Measurements from ENCODE around the gene ADM5.

Gene ADM5

DNA sequence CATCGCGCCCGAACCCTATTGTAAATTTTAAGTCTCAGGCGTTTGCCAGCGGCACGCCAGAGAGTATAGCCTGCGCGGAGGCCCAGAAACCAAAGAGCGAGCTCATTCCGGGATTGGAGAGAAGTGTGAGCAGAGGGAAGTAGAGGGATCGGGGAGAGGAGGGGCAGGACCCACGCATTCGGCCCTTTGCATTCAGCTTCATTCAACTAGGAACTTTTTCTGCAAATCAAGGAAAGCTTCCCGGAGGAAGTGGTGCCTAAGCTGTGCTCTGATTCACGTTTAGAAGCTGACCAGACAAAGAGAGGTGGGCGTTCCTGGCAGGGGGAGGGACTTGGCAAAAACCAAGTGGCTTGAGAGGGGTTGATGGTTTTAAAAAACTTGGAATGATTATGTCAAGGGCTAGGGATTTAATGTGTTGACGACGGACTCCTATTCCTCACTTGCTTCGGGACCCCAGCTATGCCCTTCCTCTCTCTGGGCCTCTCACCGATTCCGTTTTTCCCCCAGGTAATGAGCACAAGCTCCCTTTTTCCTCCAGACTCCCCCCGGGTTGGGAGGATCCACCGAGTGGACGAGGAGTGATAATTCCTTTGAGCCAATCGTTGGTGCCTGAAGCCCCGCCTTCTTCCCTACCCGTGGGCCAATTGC lies 13.1 kb upstream of the ADM5 start:
- H3K27me3 ChIP-seq (ENCODE audit: insufficient read depth, poor library complexity, severe bottlenecking), result no peaks in the 10 kb centered on the region
- H3K4me3 ChIP-seq (replicated peaks; ENCODE audit: insufficient read depth, low read length), result peak overlapping the region; percentile 42
- peak; percentile 87 to 89 for DNase-seq (ENCODE audit: low read depth in 1 of 2, low spot score in 1 of 2)
- H3K27ac ChIP-seq (replicated peaks), result peak overlapping the region; percentile 98
- TF ChIP-seq POLR2AphosphoS5 (IDR thresholded peaks at IDR 0.05; ENCODE audit: low read depth), result peak; percentile 38
- TF ChIP-seq GABPA (IDR thresholded peaks at IDR 0.05; ENCODE audit: low read depth), result no peak; the same call in 1 of the 2 replicates
- TF ChIP-seq, protein P1, sequence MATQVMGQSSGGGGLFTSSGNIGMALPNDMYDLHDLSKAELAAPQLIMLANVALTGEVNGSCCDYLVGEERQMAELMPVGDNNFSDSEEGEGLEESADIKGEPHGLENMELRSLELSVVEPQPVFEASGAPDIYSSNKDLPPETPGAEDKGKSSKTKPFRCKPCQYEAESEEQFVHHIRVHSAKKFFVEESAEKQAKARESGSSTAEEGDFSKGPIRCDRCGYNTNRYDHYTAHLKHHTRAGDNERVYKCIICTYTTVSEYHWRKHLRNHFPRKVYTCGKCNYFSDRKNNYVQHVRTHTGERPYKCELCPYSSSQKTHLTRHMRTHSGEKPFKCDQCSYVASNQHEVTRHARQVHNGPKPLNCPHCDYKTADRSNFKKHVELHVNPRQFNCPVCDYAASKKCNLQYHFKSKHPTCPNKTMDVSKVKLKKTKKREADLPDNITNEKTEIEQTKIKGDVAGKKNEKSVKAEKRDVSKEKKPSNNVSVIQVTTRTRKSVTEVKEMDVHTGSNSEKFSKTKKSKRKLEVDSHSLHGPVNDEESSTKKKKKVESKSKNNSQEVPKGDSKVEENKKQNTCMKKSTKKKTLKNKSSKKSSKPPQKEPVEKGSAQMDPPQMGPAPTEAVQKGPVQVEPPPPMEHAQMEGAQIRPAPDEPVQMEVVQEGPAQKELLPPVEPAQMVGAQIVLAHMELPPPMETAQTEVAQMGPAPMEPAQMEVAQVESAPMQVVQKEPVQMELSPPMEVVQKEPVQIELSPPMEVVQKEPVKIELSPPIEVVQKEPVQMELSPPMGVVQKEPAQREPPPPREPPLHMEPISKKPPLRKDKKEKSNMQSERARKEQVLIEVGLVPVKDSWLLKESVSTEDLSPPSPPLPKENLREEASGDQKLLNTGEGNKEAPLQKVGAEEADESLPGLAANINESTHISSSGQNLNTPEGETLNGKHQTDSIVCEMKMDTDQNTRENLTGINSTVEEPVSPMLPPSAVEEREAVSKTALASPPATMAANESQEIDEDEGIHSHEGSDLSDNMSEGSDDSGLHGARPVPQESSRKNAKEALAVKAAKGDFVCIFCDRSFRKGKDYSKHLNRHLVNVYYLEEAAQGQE (IDR thresholded peaks at IDR 0.05; ENCODE audit: insufficient replicate concordance, low read depth), result no peak
- TF ChIP-seq, protein P2, sequence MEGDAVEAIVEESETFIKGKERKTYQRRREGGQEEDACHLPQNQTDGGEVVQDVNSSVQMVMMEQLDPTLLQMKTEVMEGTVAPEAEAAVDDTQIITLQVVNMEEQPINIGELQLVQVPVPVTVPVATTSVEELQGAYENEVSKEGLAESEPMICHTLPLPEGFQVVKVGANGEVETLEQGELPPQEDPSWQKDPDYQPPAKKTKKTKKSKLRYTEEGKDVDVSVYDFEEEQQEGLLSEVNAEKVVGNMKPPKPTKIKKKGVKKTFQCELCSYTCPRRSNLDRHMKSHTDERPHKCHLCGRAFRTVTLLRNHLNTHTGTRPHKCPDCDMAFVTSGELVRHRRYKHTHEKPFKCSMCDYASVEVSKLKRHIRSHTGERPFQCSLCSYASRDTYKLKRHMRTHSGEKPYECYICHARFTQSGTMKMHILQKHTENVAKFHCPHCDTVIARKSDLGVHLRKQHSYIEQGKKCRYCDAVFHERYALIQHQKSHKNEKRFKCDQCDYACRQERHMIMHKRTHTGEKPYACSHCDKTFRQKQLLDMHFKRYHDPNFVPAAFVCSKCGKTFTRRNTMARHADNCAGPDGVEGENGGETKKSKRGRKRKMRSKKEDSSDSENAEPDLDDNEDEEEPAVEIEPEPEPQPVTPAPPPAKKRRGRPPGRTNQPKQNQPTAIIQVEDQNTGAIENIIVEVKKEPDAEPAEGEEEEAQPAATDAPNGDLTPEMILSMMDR (IDR thresholded peaks at IDR 0.05; ENCODE audit: insufficient read depth, low read length), result no peak
- TF ChIP-seq SPI1 (IDR thresholded peaks at IDR 0.05; ENCODE audit: borderline replicate concordance, low read depth), result peak; percentile 35; the same call in 1 of the 2 replicates

DNA sequence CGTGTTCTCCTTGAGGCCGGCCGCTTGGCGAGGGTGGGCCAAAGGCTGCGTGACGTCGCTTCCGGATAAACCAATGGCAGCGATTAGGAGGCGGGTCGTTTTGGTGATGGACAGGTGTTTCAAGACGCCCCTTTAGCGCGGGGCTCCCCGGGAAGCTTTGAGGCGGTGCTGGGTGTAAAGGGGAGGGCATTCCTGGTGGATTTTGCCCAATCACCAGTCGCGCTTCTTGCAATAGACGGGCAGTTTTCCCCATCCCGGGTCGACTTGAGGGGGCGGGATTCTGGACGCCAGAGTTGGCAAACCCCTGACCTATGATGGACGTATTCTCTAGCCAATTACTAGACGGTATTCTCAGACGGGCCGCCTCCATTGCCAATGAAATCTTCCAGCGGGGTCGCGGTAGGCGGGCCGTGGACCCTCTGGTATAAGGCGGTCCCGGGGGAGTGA lies 12.6 kb upstream of the ADM5 start:
- H3K27me3 ChIP-seq (ENCODE audit: insufficient read depth, poor library complexity, severe bottlenecking), result no peaks in the 10 kb centered on the region
- TF ChIP-seq GABPA (IDR thresholded peaks at IDR 0.05; ENCODE audit: low read depth), result 0 out of 2 replicates have a peak, but pooled peaks have one; percentile 23
- TF ChIP-seq, protein P1 (IDR thresholded peaks at IDR 0.05; ENCODE audit: insufficient replicate concordance, low read depth), result no peak
- H3K27ac ChIP-seq (replicated peaks), result peak overlapping the region; percentile 98
- H3K4me3 ChIP-seq (replicated peaks; ENCODE audit: insufficient read depth, low read length), result peak overlapping the region; percentile 96
- DNase-seq (ENCODE audit: low read depth in 1 of 2, low spot score in 1 of 2), result peak; percentile 100

DNA sequence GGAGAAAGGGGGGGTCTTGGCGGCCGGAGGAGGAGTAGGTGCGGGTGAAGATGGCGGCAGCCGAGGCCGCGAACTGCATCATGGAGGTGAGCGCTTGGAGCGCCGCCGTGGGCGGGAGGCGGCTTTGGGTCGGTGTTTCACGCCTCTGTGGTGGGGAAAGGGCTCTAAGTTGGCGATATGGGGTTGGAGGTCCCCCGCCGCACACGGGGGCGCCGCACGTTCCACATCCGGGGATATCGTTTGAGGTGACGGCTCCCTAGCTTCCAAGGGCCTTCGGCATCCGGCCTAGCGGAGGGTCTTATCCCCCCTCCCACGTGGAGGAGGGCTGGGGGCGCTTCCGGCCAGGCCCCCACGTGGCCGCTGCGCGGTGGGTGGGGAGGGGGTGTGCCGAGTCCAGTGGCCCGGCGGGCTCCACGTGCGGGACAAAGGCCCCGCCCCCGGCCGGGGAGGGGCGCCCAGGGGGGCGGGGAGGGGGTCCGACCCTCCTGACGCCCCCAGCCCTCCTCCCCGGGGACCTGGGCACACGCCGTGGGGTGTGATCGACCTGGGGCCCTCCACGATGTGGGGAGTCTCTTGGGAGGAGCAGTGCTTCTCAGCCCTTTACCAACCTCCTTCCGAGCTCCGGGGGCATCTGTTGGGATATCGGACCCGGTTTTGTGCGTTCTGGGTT lies 12.0 kb upstream of the ADM5 start, which contains the start of gene PRMT1:
Gene PRMT1 (plus strand): TSS at position 41 of the 670 bp plus-strand sequence. CDS start 10 bp downstream, at position 51.
- peak within 1 kb of the TSS; percentile 98 for H3K27ac ChIP-seq (replicated peaks)
- no peaks in the 10 kb centered on the region for H3K27me3 ChIP-seq (ENCODE audit: insufficient read depth, poor library complexity, severe bottlenecking)
- H3K4me3 ChIP-seq (replicated peaks; ENCODE audit: insufficient read depth, low read length), result peak within 1 kb of the TSS; percentile 96
- peak; percentile 25 to 87 for DNase-seq (ENCODE audit: low read depth in 1 of 2, low spot score in 1 of 2)
- TF ChIP-seq, protein P2 (IDR thresholded peaks at IDR 0.05; ENCODE audit: insufficient read depth, low read length), result no peak
- no peak for TF ChIP-seq GABPA (IDR thresholded peaks at IDR 0.05; ENCODE audit: low read depth)
- TF ChIP-seq, protein P1 (IDR thresholded peaks at IDR 0.05; ENCODE audit: insufficient replicate concordance, low read depth), result peak; percentile 59
- TF ChIP-seq SPI1 (IDR thresholded peaks at IDR 0.05; ENCODE audit: borderline replicate concordance, low read depth), result no peak
- peak; percentile 85 for TF ChIP-seq POLR2AphosphoS5 (IDR thresholded peaks at IDR 0.05; ENCODE audit: low read depth)
